SU-DHL-6 (cell line): ENCODE measurements around the gene RPL22.
"Not testable (repeated sequence)": the region's sequence is repeated elsewhere in the genome, so short reads cannot be mapped to it uniquely, and the experiment has no call there.

Experiments
- H2AFZ ChIP-seq: fragments of 200-600 bp; sonication (generic); 2 replicates; pipeline ENCODE4 v1.6.1; 2014; ENCODE audit warnings: low read depth, mild to moderate bottlenecking, moderate library complexity, mixed read lengths, antibody characterized with exemption, low read length; ENCODE audit not compliant: severe bottlenecking
- H3F3A ChIP-seq: fragments of 200-600 bp; shearing (Covaris generic); 2 replicates; pipeline ENCODE4 v1.6.0; 2016; ENCODE audit warnings: antibody characterized with exemption, mild to moderate bottlenecking; ENCODE audit not compliant: insufficient read depth
- H3K27ac ChIP-seq: fragments of 200-600 bp; sonication (generic); 2 replicates; pipeline ENCODE4 v1.5.1; 2016; ENCODE audit warnings: low read depth, mild to moderate bottlenecking, low read length, moderate library complexity, mixed read lengths
- H3K27me3 ChIP-seq: fragments of 200-600 bp; sonication (generic), shearing (Covaris generic); 2 replicates; pipeline ENCODE4 v1.6.0; 2014; ENCODE audit warnings: mild to moderate bottlenecking, low read length
- H3K36me3 ChIP-seq: fragments of 200-600 bp; sonication (generic); 2 replicates; pipeline ENCODE4 v1.6.1; 2014; ENCODE audit warnings: mild to moderate bottlenecking, low read length, mixed read lengths
- H3K4me2 ChIP-seq: fragments of 300-600, 200-600 bp; shearing (Covaris generic), sonication (generic); 2 replicates; pipeline ENCODE4 v1.6.0; 2014; ENCODE audit warnings: low read length, low read depth, mild to moderate bottlenecking; ENCODE audit not compliant: poor library complexity, severe bottlenecking
- H3K4me3 ChIP-seq: fragments of 200-600 bp; sonication (generic); 2 replicates; pipeline ENCODE4 v1.5.1; 2014; ENCODE audit warnings: antibody characterized with exemption, low read length, mild to moderate bottlenecking, mixed read lengths; ENCODE audit not compliant: insufficient read depth, poor library complexity, severe bottlenecking
- H3K79me2 ChIP-seq: fragments of 200-600 bp; sonication (generic); 2 replicates; pipeline ENCODE4 v1.6.1; 2014; ENCODE audit warnings: mild to moderate bottlenecking, low read length, moderate library complexity; ENCODE audit not compliant: insufficient read depth
- H3K9ac ChIP-seq: fragments of 200-600 bp; sonication (generic); 2 replicates; pipeline ENCODE4 v1.7.0; 2014; ENCODE audit warnings: mild to moderate bottlenecking, low read length
- H3K9me2 ChIP-seq: fragments of 200-600 bp; sonication (generic); replicated peaks from 2 replicates; pipeline ENCODE4 v1.6.1; 2014; ENCODE audit warnings: low read length; ENCODE audit not compliant: insufficient read depth
- H3K9me3 ChIP-seq: fragments of 200-600 bp; sonication (generic); 2 replicates; pipeline ENCODE4 v1.6.1; 2014; ENCODE audit warnings: low read length, mixed read lengths; ENCODE audit not compliant: insufficient read depth
- H4K20me1 ChIP-seq: fragments of 200-600 bp; sonication (generic); 2 replicates; pipeline ENCODE4 v1.6.1; 2014; ENCODE audit warnings: low read depth, mild to moderate bottlenecking, antibody characterized with exemption, low read length, moderate library complexity, mixed read lengths
- EZH2phosphoT487 ChIP-seq: fragments of 200-600 bp; sonication (generic), shearing (Covaris generic); conservative IDR thresholded peaks from 2 replicates; pipeline ENCODE4 v1.6.1; 2018; ENCODE audit warnings: mild to moderate bottlenecking, antibody characterized with exemption, low read length, moderate library complexity, mixed read lengths
- TF ChIP-seq, protein P1 (sequence below): fragments of 200-600 bp; sonication (generic); IDR thresholded peaks from one replicate; pipeline ENCODE4 v1.5.1; 2017; ENCODE audit warnings: antibody characterized with exemption, mild to moderate bottlenecking, low read length, moderate library complexity; ENCODE audit not compliant: insufficient read depth, poor library complexity, severe bottlenecking

RPL22 gene

DNA sequence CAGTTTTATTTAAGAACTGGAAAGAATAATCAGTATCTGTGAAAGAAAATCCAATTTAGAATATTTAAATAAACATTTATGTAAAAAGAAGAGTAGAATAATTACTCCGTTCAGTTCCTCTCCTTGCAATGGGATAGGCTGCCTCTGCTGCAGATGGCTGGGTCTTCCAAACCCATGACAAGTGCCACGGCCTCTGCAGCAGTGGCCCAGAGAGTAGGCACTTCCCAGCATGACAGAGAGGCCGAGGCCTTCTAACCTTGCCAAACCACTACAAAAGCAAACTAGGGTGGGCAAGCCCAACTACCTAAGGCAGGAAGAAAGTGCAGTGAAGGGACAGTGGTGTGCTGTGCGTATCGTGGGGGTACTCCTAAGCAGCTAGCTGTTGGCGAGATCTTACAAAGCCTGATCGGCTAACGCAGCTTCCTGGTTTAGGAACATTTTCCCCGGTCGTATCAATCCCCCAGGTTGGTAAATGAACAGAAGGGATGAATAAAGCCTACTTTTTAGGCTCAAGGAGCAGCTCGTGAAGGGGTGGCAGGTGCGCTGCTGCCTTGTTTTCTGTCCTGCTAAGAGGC, 21.9 kb upstream of the RPL22 start:
- no peak overlapping the region for H3K9ac ChIP-seq
- no peaks in the 10 kb centered on the region for H3K36me3 ChIP-seq
- no peaks in the 10 kb centered on the region for H3K27me3 ChIP-seq
- no peaks in the 10 kb centered on the region for H3K79me2 ChIP-seq
- TF ChIP-seq EZH2phosphoT487, result no peak
- TF ChIP-seq, protein P1, sequence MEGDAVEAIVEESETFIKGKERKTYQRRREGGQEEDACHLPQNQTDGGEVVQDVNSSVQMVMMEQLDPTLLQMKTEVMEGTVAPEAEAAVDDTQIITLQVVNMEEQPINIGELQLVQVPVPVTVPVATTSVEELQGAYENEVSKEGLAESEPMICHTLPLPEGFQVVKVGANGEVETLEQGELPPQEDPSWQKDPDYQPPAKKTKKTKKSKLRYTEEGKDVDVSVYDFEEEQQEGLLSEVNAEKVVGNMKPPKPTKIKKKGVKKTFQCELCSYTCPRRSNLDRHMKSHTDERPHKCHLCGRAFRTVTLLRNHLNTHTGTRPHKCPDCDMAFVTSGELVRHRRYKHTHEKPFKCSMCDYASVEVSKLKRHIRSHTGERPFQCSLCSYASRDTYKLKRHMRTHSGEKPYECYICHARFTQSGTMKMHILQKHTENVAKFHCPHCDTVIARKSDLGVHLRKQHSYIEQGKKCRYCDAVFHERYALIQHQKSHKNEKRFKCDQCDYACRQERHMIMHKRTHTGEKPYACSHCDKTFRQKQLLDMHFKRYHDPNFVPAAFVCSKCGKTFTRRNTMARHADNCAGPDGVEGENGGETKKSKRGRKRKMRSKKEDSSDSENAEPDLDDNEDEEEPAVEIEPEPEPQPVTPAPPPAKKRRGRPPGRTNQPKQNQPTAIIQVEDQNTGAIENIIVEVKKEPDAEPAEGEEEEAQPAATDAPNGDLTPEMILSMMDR, result no peak
- no peak overlapping the region for H3K4me2 ChIP-seq
- no peak overlapping the region for H3K4me3 ChIP-seq
- no peak overlapping the region for H2AFZ ChIP-seq
- H3K27ac ChIP-seq, result no peak overlapping the region
- H3F3A ChIP-seq, result no peaks in the 10 kb centered on the region
- H4K20me1 ChIP-seq, result no peaks in the 10 kb centered on the region
- H3K9me3 ChIP-seq, result no peaks in the 10 kb centered on the region
- H3K9me2 ChIP-seq, result no peaks in the 10 kb centered on the region

DNA sequence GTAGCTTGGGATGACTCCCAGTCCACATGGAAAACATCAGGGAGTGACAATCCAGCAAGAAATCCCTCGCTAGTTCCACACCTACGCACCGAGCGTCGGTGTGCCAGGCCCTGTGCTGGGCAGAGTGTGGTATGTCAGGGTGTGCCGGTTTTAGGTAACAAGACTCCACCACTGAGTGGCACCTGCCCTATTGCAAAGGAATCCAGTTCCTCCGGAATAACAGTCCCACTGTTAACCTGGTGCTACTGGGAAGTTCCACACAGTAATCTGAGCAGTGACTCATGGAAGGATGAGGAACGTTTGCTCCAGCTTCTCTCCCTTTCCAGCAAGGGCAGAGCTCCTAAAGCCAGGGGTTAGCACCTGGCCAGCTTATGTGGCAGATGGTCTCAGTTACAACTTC, 20.8 kb upstream of the RPL22 start:
- H3K4me2 ChIP-seq, result no peak overlapping the region
- H3F3A ChIP-seq, result no peaks in the 10 kb centered on the region
- no peak overlapping the region for H2AFZ ChIP-seq
- no peaks in the 10 kb centered on the region for H3K9me2 ChIP-seq
- H3K27ac ChIP-seq, result no peak overlapping the region
- TF ChIP-seq, protein P1, result no peak
- no peak for TF ChIP-seq EZH2phosphoT487
- no peak overlapping the region for H3K9ac ChIP-seq
- no peaks in the 10 kb centered on the region for H4K20me1 ChIP-seq
- H3K36me3 ChIP-seq, result no peaks in the 10 kb centered on the region
- H3K9me3 ChIP-seq, result no peaks in the 10 kb centered on the region
- no peak overlapping the region for H3K4me3 ChIP-seq
- H3K27me3 ChIP-seq, result no peaks in the 10 kb centered on the region
- no peaks in the 10 kb centered on the region for H3K79me2 ChIP-seq

DNA sequence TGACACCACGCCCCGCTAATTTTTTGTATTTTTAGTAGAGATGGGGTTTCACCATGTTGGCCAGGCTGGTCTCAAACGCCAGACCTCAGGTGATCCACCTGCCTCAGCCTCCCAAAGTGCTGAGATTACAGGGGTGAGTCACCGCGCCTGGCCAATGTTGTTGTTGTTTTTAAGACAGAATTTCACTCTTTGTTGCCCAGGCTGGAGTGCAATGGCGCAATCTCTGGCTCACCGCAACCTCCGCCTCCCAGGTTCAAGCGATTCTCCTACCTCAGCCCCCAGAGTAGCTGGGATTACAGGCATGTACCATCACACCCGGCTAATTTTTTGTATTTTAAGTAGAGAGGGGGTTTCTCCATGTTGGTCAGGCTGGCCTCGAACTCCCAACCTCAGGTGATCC, 20.2 kb upstream of the RPL22 start:
- H3K79me2 ChIP-seq, H3K9me3 ChIP-seq, H2AFZ ChIP-seq, H3K9me2 ChIP-seq, H4K20me1 ChIP-seq, H3K36me3 ChIP-seq, H3K27me3 ChIP-seq, H3K4me3 ChIP-seq, H3K27ac ChIP-seq, H3K9ac ChIP-seq, H3F3A ChIP-seq, H3K4me2 ChIP-seq: not testable (repeated sequence)

DNA sequence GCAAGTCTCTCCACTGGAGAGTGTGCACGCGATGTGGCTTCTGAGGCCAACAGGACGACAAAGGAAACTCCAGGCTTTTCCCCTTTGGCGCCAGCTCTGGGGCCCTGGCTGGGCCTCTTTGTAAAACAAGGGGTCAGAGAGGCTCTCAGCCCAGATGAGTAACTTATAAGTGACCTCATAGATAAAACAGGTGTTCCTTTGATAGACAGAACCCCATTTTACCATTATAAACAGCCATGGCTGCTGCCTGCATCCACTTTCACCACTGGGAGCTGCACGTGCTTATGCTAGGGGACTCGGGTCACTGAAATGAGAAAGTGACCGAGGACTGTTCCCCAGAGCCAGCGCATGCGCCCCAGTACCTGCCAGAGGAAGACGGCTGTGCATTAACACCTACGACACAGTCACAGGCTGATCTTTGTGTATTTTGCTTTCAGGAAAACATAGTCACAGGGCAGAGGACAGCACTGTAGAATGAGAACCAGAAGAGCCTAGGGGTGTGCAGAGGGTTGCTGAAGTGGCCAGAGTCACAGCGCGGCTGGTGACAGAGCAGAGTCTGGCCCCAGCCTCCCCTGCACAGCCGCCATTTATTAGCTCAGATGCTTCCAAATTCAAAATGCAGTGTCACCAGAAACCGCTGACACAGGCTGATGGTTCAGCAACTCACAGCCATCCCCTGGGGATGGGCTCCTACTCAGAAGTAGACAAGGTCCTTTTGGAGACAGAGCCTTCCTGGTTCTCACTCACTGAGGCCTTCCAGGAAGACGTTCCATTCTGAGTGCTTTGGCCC, 19.2 kb upstream of the RPL22 start:
- Histone ChIP-seq H3K4me2 (no peak overlapping the region), H3K27ac (no peak overlapping the region), H4K20me1 (no peaks in the 10 kb centered on the region)

More for the DNA sequence above, 19.2 kb upstream of the RPL22 start:
- Histone ChIP-seq H3K9ac (no peak overlapping the region), H3K9me3 (no peaks in the 10 kb centered on the region), H3F3A (no peaks in the 10 kb centered on the region), H3K4me3 (no peak overlapping the region), H3K79me2 (no peaks in the 10 kb centered on the region), H3K27me3 (no peaks in the 10 kb centered on the region), H3K9me2 (no peaks in the 10 kb centered on the region), H3K36me3 (no peaks in the 10 kb centered on the region), H2AFZ (no peak overlapping the region)
- TF ChIP-seq, protein P1, result no peak
- no peak for TF ChIP-seq EZH2phosphoT487
